SK-N-SH (cell line): ENCODE data around the gene XPA. TPM values are rescaled to one million over a fixed set of nuclear protein-coding genes. Genes with fewer than 3 reads are reported as not detected.

ENCODE experiments used
- CTCF ChIA-PET: fragments of 300-600, 350-600 bp; formaldehyde crosslinking; extraction: SDS; loops from one replicate; lab custom pipeline; 2021; lab: Yijun Ruan, JAX
- POLR2A ChIA-PET: fragments of 350-600 bp; sonication (Branson Sonifier 250); formaldehyde crosslinking; extraction: SDS; loops from one replicate; lab custom pipeline; 2020; ENCODE audit warnings: antibody characterized with exemption, inconsistent platforms; lab: Yijun Ruan, JAX
- DNase-seq: peaks from one replicate; pipeline ENCODE4 v3.0.0; 2012
- H2AFZ ChIP-seq: fragments of 200-600 bp; sonication (generic); 2 replicates; pipeline ENCODE4 v1.8.1; 2016; ENCODE audit warnings: antibody characterized with exemption, mild to moderate bottlenecking, low read depth
- H3F3A ChIP-seq: fragments of 200-600 bp; sonication (generic); replicated peaks from 2 replicates; pipeline ENCODE3; 2016; ENCODE audit warnings: antibody characterized with exemption, mild to moderate bottlenecking; ENCODE audit not compliant: insufficient read depth
- H3K27ac ChIP-seq, 2 experiments: fragments of 200-500 bp in 1 of 2; fragments of 200-600 bp in 1 of 2; sonication (Bioruptor generic) in 1 of 2; sonication (generic), shearing (Covaris generic) in 1 of 2; 2 replicates each; pipeline versions ENCODE4 v1.5.1 to v1.6.1; 2014 to 2016; ENCODE audit warnings: low read depth in 2 of 2, inconsistent platforms in 1 of 2, low read length in 1 of 2, mild to moderate bottlenecking in 1 of 2, mixed read lengths in 1 of 2
- H3K27me3 ChIP-seq: fragments of 200-600 bp; sonication (generic), shearing (Covaris generic); 2 replicates; pipeline ENCODE4 v1.6.1; 2016; ENCODE audit warnings: mixed run types; ENCODE audit not compliant: insufficient read depth
- H3K36me3 ChIP-seq, 2 experiments: fragments of 200-500 bp in 1 of 2; fragments of 200-600 bp in 1 of 2; sonication (Bioruptor generic) in 1 of 2; sonication (generic) in 1 of 2; replicated peaks in 1 of 2; 2 replicates each; pipeline versions ENCODE3 to v1.5.1; 2014 to 2016; ENCODE audit warnings: low read length in 1 of 2, mild to moderate bottlenecking in 1 of 2; ENCODE audit not compliant: insufficient read depth in 2 of 2, control insufficient read depth in 1 of 2
- H3K4me1 ChIP-seq, 2 experiments: fragments of 200-500 bp in 1 of 2; fragments of 200-600 bp in 1 of 2; sonication (Bioruptor generic) in 1 of 2; sonication (generic), shearing (Covaris generic) in 1 of 2; 2 replicates each; pipeline versions ENCODE4 v1.5.1 to v1.6.1; 2014 to 2016; ENCODE audit warnings: low read depth in 1 of 2, low read length in 1 of 2, mixed run types in 1 of 2; ENCODE audit not compliant: insufficient read depth in 2 of 2, control insufficient read depth in 1 of 2
- H3K4me2 ChIP-seq: fragments of 200-600 bp; sonication (generic), shearing (Covaris generic); 2 replicates; pipeline ENCODE4 v1.6.1; 2017; ENCODE audit warnings: mixed run types
- H3K4me3 ChIP-seq, 2 experiments: fragments of 200-500 bp in 1 of 2; fragments of 200-600 bp in 1 of 2; sonication (Bioruptor generic) in 1 of 2; sonication (generic), shearing (Covaris generic) in 1 of 2; 2 replicates each; pipeline versions ENCODE4 v1.5.1 to v1.8.1; 2014 to 2016; ENCODE audit warnings: low read depth in 2 of 2, inconsistent platforms in 1 of 2, low read length in 1 of 2, mild to moderate bottlenecking in 1 of 2, mixed read lengths in 1 of 2, moderate library complexity in 1 of 2
- H3K79me2 ChIP-seq: fragments of 200-600 bp; sonication (generic); 2 replicates; pipeline ENCODE4 v1.8.1; 2017; ENCODE audit warnings: mild to moderate bottlenecking; ENCODE audit not compliant: insufficient read depth
- H3K9ac ChIP-seq: fragments of 200-600 bp; sonication (generic); 2 replicates; pipeline ENCODE4 v1.6.1; 2017; ENCODE audit warnings: mixed run types
- H3K9me2 ChIP-seq: fragments of 200-600 bp; sonication (generic); 2 replicates; pipeline ENCODE4 v1.6.1; 2017; ENCODE audit warnings: mixed run types
- H3K9me3 ChIP-seq: fragments of 200-600 bp; sonication (generic); 2 replicates; pipeline ENCODE4 v1.6.1; 2017; ENCODE audit warnings: mixed run types, mild to moderate bottlenecking, moderate library complexity
- H4K20me1 ChIP-seq: fragments of 200-600 bp; sonication (generic); 2 replicates; pipeline ENCODE4 v1.6.1; 2017; ENCODE audit warnings: mild to moderate bottlenecking, mixed run types; ENCODE audit not compliant: insufficient read depth
- FOXJ3 ChIP-seq: sonication (generic); formaldehyde crosslinking; IDR thresholded peaks from 2 replicates; pipeline ENCODE4 v1.5.1; 2020; ENCODE audit warnings: mild to moderate bottlenecking, missing genetic modification reagents
- NFIC ChIP-seq: IDR thresholded peaks from 2 replicates; pipeline ENCODE4 v1.4.0; 2012; ENCODE audit warnings: borderline replicate concordance
- WGBS: methylation state at CpG from one replicate; pipeline ENCODE4 v1.1.6; 2017; ENCODE audit warnings: low lambda C conversion rate; 5-methylcytosine and 5-hydroxymethylcytosine counted together
- polyA plus RNA-seq, 3 experiments: library from polyadenylated mRNA; depleted of rRNA; stranded (reverse); fragments of >200 nt; gene quantifications; 2 replicates each; pipeline ENCODE4 v1.2.3, GENCODE V29; 2012
- TF ChIP-seq, protein P1 (sequence below): fragments of 200-600 bp; sonication (generic); IDR thresholded peaks from 2 replicates; pipeline ENCODE4 v1.6.1; 2017; ENCODE audit warnings: antibody characterized with exemption, mild to moderate bottlenecking, moderate library complexity
- TF ChIP-seq, protein P2 (sequence below): IDR thresholded peaks from 2 replicates; pipeline ENCODE4 v1.4.0; 2012; ENCODE audit warnings: low read depth, borderline replicate concordance

Gene XPA
- polyA plus RNA-seq, 1 of the 3 experiments (the other 2 are of a cell fraction) = 3.3 TPM

DNA sequence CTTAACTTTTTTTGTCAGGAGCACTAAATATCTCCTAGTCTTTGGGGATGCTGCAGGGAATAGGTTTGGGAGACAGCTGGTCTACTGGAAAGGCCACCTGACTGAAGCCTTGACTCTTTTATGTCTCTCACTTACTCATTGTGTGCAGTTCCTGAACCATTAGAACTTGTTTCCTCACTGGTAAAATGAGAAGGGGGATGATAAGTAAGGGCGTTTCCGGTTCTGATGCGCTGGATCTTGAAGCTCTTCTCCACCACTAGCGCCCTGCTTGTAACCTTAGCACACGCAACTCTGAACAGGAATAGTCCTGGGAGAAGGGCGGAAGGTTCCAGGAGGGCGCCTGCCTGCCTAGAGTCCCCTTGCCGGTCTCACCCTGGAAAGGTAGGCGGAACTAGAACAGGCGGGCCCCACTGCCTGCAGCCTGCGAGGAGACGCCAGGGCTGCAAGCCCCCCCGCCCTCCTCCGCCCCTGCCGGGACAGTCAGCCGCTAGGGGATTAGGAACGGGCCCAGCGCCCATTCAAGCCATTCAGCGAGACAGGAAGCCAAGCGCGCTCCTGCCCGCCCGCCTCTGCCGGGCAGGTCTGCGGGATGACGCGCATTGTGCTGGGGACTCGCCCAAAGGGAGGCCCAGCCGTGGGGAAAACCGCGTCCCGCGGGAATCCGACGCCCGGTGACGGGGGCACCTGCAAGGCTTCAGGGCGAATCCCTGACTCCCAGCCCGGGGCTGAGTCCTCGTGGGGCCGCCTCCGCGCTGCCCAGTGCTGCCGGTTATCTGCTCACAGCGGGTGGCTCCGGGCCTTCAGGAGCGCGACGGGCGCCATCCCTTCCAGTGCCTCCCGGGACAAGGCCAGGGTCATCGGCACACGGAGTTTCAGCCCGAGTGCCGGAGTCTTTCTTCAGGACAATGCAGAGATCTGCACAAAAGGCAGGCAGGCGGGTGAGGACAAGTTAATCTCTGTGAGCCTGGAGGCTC lies 44.0 kb upstream of the XPA start:
- Histone ChIP-seq H3K27me3 (no peaks in the 10 kb centered on the region; the same call in 1 of the 2 replicates), H4K20me1 (no peaks in the 10 kb centered on the region), H3K79me2 (no peaks in the 10 kb centered on the region), H2AFZ (no peak overlapping the region), H3K9me2 (no peaks in the 10 kb centered on the region), H3K4me1 (no peaks in the 10 kb centered on the region; a peak in 1 of 4 replicates), H3F3A (no peaks in the 10 kb centered on the region), H3K4me2 (peak overlapping the region; percentile 59), H3K9me3 (no peaks in the 10 kb centered on the region), H3K9ac (no peak overlapping the region), H3K27ac (no peak overlapping the region), H3K4me3 (peak overlapping the region; percentile 23 to 24; a peak in 2 of 4 replicates), H3K36me3 (no peaks in the 10 kb centered on the region)
- peak; percentile 75 for DNase-seq
- CTCF ChIA-PET = no interaction called here
- 38% methylated on average over 23 of the region's 56 CpGs for WGBS
- POLR2A ChIA-PET = no interaction called here
- TF ChIP-seq NFIC = no peak
- TF ChIP-seq, protein P1, sequence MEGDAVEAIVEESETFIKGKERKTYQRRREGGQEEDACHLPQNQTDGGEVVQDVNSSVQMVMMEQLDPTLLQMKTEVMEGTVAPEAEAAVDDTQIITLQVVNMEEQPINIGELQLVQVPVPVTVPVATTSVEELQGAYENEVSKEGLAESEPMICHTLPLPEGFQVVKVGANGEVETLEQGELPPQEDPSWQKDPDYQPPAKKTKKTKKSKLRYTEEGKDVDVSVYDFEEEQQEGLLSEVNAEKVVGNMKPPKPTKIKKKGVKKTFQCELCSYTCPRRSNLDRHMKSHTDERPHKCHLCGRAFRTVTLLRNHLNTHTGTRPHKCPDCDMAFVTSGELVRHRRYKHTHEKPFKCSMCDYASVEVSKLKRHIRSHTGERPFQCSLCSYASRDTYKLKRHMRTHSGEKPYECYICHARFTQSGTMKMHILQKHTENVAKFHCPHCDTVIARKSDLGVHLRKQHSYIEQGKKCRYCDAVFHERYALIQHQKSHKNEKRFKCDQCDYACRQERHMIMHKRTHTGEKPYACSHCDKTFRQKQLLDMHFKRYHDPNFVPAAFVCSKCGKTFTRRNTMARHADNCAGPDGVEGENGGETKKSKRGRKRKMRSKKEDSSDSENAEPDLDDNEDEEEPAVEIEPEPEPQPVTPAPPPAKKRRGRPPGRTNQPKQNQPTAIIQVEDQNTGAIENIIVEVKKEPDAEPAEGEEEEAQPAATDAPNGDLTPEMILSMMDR = peak; percentile 17; the same call in 1 of the 2 replicates

DNA sequence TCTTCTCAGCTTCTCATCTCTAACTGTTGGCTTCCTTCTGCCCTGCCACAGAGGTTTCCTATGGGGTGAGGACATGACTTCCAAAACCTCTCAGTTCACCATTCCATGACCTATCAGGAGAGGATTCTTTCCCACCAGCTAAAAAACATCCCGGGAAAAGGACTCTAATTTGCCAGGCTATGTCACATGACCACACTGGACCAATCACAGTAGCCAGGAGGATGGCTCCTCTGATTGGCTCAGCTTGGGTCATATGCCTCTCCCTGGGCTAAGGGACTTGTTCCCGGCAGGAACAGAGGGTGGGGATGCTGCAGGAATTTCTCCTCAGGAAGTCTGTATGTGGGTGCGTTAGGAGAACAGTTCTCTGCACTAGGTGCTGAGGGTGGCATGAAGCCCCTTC lies 40.3 kb upstream of the XPA start:
- H3K4me3 ChIP-seq = no peak overlapping the region; a peak in 1 of 4 replicates
- H3K27ac ChIP-seq = no peak overlapping the region
- no peaks in the 10 kb centered on the region for H3F3A ChIP-seq
- no peak for TF ChIP-seq NFIC
- TF ChIP-seq, protein P2, sequence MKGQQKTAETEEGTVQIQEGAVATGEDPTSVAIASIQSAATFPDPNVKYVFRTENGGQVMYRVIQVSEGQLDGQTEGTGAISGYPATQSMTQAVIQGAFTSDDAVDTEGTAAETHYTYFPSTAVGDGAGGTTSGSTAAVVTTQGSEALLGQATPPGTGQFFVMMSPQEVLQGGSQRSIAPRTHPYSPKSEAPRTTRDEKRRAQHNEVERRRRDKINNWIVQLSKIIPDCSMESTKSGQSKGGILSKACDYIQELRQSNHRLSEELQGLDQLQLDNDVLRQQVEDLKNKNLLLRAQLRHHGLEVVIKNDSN = peak; percentile 73
- H3K4me1 ChIP-seq = no peaks in the 10 kb centered on the region; a peak in 1 of 4 replicates
- DNase-seq = peak; percentile 65
- ChIA-PET CTCF (interaction anchor here (1.3 to 1.4 kb wide), 2 partner anchors 10 to 164 kb away, joined by 4 read pairs; no protein-coding TSS in a partner anchor), POLR2A (no interaction called here)
- H3K4me2 ChIP-seq = no peak overlapping the region
- no peaks in the 10 kb centered on the region for H3K79me2 ChIP-seq
- H3K36me3 ChIP-seq = no peaks in the 10 kb centered on the region
- no peaks in the 10 kb centered on the region for H4K20me1 ChIP-seq
- no peaks in the 10 kb centered on the region for H3K9me3 ChIP-seq
- no peak overlapping the region for H2AFZ ChIP-seq
- H3K9ac ChIP-seq = no peak overlapping the region
- no peaks in the 10 kb centered on the region; the same call in 1 of the 2 replicates for H3K27me3 ChIP-seq
- H3K9me2 ChIP-seq = no peaks in the 10 kb centered on the region
- 26% methylated on average over 3 of the region's 3 CpGs for WGBS

DNA sequence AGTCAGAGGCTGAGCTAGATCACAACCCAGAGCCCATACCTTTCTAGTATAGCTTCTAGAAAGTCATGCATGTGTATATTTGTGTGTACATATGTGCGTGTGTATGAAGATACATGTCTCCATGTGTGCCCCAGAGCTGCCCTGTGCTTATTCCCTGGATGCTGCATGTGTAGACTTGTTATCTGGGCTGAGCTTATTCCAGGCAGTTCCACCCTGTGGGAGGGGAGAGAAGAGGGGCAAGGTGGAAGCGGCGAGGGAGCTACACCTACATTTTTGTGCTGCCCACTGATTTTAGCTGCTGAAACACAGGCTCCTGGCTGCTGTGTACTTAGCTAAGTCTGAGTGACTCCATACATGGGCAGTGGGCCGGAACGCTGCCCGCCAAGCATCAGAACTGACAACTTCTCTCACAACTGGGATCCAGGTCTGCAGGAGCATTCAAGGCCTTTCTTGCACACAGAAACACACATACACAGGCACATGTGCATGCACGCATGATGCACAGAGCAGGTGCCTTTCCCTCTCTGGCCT lies 38.0 kb upstream of the XPA start:
- H4K20me1 ChIP-seq = no peaks in the 10 kb centered on the region
- no peaks in the 10 kb centered on the region for H3K9me3 ChIP-seq
- H3K4me3 ChIP-seq = no peak overlapping the region
- no peaks in the 10 kb centered on the region; the same call in 1 of the 2 replicates for H3K27me3 ChIP-seq
- H3K9me2 ChIP-seq = no peaks in the 10 kb centered on the region
- WGBS = 87% methylated on average over 4 of the region's 7 CpGs
- no peaks in the 10 kb centered on the region for H3K79me2 ChIP-seq
- TF ChIP-seq FOXJ3 (CRISPR knock-in tag) (no peak), NFIC (no peak)
- H2AFZ ChIP-seq = no peak overlapping the region
- H3K9ac ChIP-seq = no peak overlapping the region
- H3K36me3 ChIP-seq = no peaks in the 10 kb centered on the region
- H3K4me1 ChIP-seq = no peaks in the 10 kb centered on the region; a peak in 1 of 4 replicates
- H3K4me2 ChIP-seq = no peak overlapping the region
- no peaks in the 10 kb centered on the region for H3F3A ChIP-seq
- POLR2A ChIA-PET = no interaction called here
- CTCF ChIA-PET = interaction anchor here (0.5 to 1.1 kb wide), 2 partner anchors 127 to 166 kb away, joined by 3 to 4 read pairs; no protein-coding TSS in a partner anchor
- DNase-seq = no peak
- no peak overlapping the region for H3K27ac ChIP-seq
